SH-SY5Y (cell line): ENCODE data around the gene SIX1.

Source experiments
- GATA2 ChIP-seq: IDR thresholded peaks from 2 replicates; pipeline ENCODE4 v1.6.1; 2011; ENCODE audit warnings: mild to moderate bottlenecking, low read depth, low read length
- GATA3 ChIP-seq: IDR thresholded peaks from 2 replicates; pipeline ENCODE4 v1.6.1; 2011; ENCODE audit warnings: low read depth, mild to moderate bottlenecking, low read length, moderate library complexity

DNA sequence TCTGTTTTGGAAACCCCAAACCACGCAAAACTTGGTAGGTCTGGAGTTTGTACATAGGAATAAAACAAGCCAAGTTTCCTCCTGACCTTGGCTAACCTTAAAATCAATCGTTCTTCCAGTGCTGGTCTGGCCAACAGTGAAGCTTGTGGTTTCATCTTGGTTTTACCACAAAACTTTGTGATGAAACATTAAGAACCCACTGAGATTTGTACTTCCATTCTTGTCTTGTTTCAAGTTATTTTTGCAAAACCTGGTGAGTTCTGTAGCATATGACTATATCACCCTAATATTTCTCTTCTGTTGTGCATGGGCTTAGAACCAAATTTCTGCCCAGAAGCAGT is 26.4 kb downstream of the SIX1 start:
- no peak for TF ChIP-seq GATA2
- no peak for TF ChIP-seq GATA3
